ENCODE data around the gene IPCEF1. TPM values are rescaled to one million over a fixed set of nuclear protein-coding genes. Genes with fewer than 3 reads are reported as not detected.

Gene IPCEF1
- total and polyA plus RNA-seq, 4 donors = 0.46 to 2.8 (median 1.3) TPM

- TF ChIP-seq, protein P1, sequence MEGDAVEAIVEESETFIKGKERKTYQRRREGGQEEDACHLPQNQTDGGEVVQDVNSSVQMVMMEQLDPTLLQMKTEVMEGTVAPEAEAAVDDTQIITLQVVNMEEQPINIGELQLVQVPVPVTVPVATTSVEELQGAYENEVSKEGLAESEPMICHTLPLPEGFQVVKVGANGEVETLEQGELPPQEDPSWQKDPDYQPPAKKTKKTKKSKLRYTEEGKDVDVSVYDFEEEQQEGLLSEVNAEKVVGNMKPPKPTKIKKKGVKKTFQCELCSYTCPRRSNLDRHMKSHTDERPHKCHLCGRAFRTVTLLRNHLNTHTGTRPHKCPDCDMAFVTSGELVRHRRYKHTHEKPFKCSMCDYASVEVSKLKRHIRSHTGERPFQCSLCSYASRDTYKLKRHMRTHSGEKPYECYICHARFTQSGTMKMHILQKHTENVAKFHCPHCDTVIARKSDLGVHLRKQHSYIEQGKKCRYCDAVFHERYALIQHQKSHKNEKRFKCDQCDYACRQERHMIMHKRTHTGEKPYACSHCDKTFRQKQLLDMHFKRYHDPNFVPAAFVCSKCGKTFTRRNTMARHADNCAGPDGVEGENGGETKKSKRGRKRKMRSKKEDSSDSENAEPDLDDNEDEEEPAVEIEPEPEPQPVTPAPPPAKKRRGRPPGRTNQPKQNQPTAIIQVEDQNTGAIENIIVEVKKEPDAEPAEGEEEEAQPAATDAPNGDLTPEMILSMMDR (IDR thresholded peaks at IDR 0.05; ENCODE audit: low read depth, low read length, missing input control) = no peak
- TF ChIP-seq, protein P2, sequence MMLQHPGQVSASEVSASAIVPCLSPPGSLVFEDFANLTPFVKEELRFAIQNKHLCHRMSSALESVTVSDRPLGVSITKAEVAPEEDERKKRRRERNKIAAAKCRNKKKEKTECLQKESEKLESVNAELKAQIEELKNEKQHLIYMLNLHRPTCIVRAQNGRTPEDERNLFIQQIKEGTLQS (IDR thresholded peaks at IDR 0.05) = no peak
Observed at GRCh38 chr6:154371281-154371680, 14.7 kb upstream of the IPCEF1 start (continued).

DNA sequence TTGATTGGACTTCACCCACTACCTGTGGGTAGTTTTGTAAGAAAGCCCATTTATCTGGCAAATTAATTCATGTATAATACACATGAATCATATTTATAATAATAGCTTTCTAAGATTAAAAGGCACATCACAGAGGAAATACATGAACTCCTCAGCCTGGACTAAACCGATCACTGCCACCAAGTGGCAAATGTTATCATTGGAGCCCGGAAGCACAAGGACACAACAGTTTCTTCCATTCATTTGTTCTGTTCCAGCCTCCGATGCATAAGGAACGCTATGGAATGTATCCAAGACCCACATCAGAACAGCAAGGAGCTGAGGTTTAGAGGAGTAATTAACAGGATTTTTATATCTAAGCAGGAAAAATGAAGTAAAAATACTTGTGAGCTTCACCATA is 13.9 kb upstream of the IPCEF1 start:
- DNase-seq (ENCODE audit: low spot score) = no peak
- H3K9me3 ChIP-seq (ENCODE audit: control insufficient read depth in 4 of 4, low read length in 3 of 4) = no peaks in the 10 kb centered on the region
- no peaks in the 10 kb centered on the region for H3K27me3 ChIP-seq (ENCODE audit: control insufficient read depth in 4 of 4, insufficient read depth in 4 of 4, low read length in 3 of 4)
- 38% methylated on average over 4 of the region's 4 CpGs for WGBS
- TF ChIP-seq ZBTB33 (IDR thresholded peaks at IDR 0.05) = no peak
- no peak for TF ChIP-seq FOXA1 (IDR thresholded peaks at IDR 0.05)
- TF ChIP-seq, protein P1 (IDR thresholded peaks at IDR 0.05; ENCODE audit: low read depth, low read length, missing input control) = peak; percentile 27
- no peak for TF ChIP-seq NR2F2 (IDR thresholded peaks at IDR 0.05)
- TF ChIP-seq REST (IDR thresholded peaks at IDR 0.05) = no peak
- no peak for TF ChIP-seq GABPA (IDR thresholded peaks at IDR 0.05 in 1 of 2, conservative IDR thresholded peaks at IDR 0.05 in 1 of 2)
- peak; percentile 54 to 69 for TF ChIP-seq RAD21 (IDR thresholded peaks at IDR 0.05)
- TF ChIP-seq, protein P2 (IDR thresholded peaks at IDR 0.05) = no peak
- TF ChIP-seq TAF1 (conservative IDR thresholded peaks at IDR 0.05) = no peak
- no peak for TF ChIP-seq MAX (IDR thresholded peaks at IDR 0.05)
- TF ChIP-seq JUND (IDR thresholded peaks at IDR 0.05) = no peak
- TF ChIP-seq EGR1 (IDR thresholded peaks at IDR 0.05; ENCODE audit: low read depth in 2 of 2) = no peak
- no peaks in the 10 kb centered on the region for H3K36me3 ChIP-seq (ENCODE audit: control insufficient read depth in 4 of 4, insufficient read depth in 3 of 4, low read depth in 1 of 4, low read length in 3 of 4)
- peaks cover 2 to 11% (median 3%) of the 10 kb centered on the region in 4 donors for H3K4me1 ChIP-seq (ENCODE audit: control insufficient read depth in 4 of 4, insufficient read depth in 4 of 4, low read length in 3 of 4)
- H3K27ac ChIP-seq (ENCODE audit: low read depth in 1 of 2, low read length in 2 of 2) = no peak overlapping the region
- no peak overlapping the region for H3K4me3 ChIP-seq (ENCODE audit: low read depth in 1 of 3, low read length in 3 of 3)
- no peak overlapping the region for H3K9ac ChIP-seq (ENCODE audit: low read depth in 1 of 2, low read length in 2 of 2)

Data from liver (tissue), 9 donors.